Stomach (tissue), 9 donors: ENCODE data around the gene NR2C1. TPM values are rescaled to one million over a fixed set of nuclear protein-coding genes. Genes with fewer than 3 reads are reported as not detected.
"Not testable (repeated sequence)": the region's sequence is repeated elsewhere in the genome, so short reads cannot be mapped to it uniquely, and the experiment has no call there.

Source experiments
- DNase-seq, 2 donors: peaks; one replicate each; pipeline versions ENCODE4 v3.0.0 to v3.0.0-alpha.2; 2013 to 2019
- H3K27ac ChIP-seq, 5 donors: fragments of 200-600 bp in 4 of 5; sonication (generic) in 4 of 5; one replicate each; pipeline ENCODE4 v1.5.1; 2013 to 2019; ENCODE audit warnings: mild to moderate bottlenecking in 1 of 5, moderate library complexity in 1 of 5
- H3K27me3 ChIP-seq, 3 donors: fragments of 200-600 bp; sonication (generic); one replicate each; pipeline ENCODE4 v1.5.1; 2017 to 2019; ENCODE audit warnings: mixed run types in 1 of 3
- H3K36me3 ChIP-seq, 4 donors: fragments of 200-600 bp; sonication (generic); 1 replicate in 3 of 4; 2 replicates in 1 of 4; pipeline ENCODE4 v1.5.1; 2016 to 2019
- H3K4me1 ChIP-seq, 4 donors: fragments of 200-600 bp; sonication (generic); one replicate each; pipeline ENCODE4 v1.5.1; 2016 to 2019
- H3K4me3 ChIP-seq, 4 donors: fragments of 200-600 bp; sonication (generic) in 3 of 4; one replicate each; pipeline ENCODE4 v1.5.1; 2016 to 2019; ENCODE audit warnings: mild to moderate bottlenecking in 1 of 4
- H3K9me3 ChIP-seq, 4 donors: fragments of 200-600 bp; sonication (generic); one replicate each; pipeline ENCODE4 v1.5.1; 2016 to 2019
- EP300 ChIP-seq: sonication (generic); formaldehyde crosslinking; IDR thresholded peaks from one replicate; pipeline ENCODE4 v1.6.1; 2017; ENCODE audit warnings: antibody characterized with exemption
- POLR2A ChIP-seq, 4 donors: fragments of 450-650 bp; IDR thresholded peaks; one replicate each; pipeline ENCODE4 v1.6.1; 2016; ENCODE audit warnings: antibody characterized with exemption in 4 of 4, control low read depth in 2 of 4, mild to moderate bottlenecking in 1 of 4, moderate library complexity in 1 of 4
- POLR2AphosphoS5 ChIP-seq, 3 donors: sonication (generic); formaldehyde crosslinking; IDR thresholded peaks; one replicate each; pipeline ENCODE4 v1.6.1; 2016; ENCODE audit warnings: antibody characterized with exemption in 3 of 3
- WGBS, 5 donors: extraction: QIAGEN DNeasy Blood & Tissue Kit in 3 of 5; methylation state at CpG; one replicate each; pipeline versions ENCODE4 v1.1.5 to v1.1.7; 2013 to 2018; 5-methylcytosine and 5-hydroxymethylcytosine counted together
- intact Hi-C: fragments of 100-400 bp; cut with DNase I; formaldehyde crosslinking; loops from one replicate; pipeline ENCODE4 v1.15.1; 2023; ENCODE audit warnings: low total_unique reads
- polyA plus RNA-seq, 3 donors: library from polyadenylated mRNA; stranded (reverse); fragments of 200-250 nt; gene quantifications; one replicate each; pipeline ENCODE4 v1.2.3, GENCODE V29; 2013
- total RNA-seq, 5 donors: library from RNA; depleted of rRNA; stranded (reverse); fragments of >200 nt; gene quantifications; one replicate each; pipeline versions ENCODE4 v1.1.0 to v1.2.3, GENCODE V29; 2014 to 2016
- TF ChIP-seq, protein P1 (sequence below), 7 experiments: fragments of 450-650 bp in 4 of 7; fragments of 200-600 bp in 3 of 7; sonication (generic) in 3 of 7; IDR thresholded peaks; one replicate each; pipeline ENCODE4 v1.5.1; 2016 to 2019; ENCODE audit warnings: antibody characterized with exemption in 7 of 7, control low read depth in 2 of 7, mild to moderate bottlenecking in 1 of 7
- donor health status: healthy with polysubstance abuse.
- donor health status: Bipolar disorder and iron deficiency.
- donor health status: healthy.

Gene NR2C1
- total and polyA plus RNA-seq, 8 donors: 8.7 to 76.4 (median 30.8) TPM

DNA sequence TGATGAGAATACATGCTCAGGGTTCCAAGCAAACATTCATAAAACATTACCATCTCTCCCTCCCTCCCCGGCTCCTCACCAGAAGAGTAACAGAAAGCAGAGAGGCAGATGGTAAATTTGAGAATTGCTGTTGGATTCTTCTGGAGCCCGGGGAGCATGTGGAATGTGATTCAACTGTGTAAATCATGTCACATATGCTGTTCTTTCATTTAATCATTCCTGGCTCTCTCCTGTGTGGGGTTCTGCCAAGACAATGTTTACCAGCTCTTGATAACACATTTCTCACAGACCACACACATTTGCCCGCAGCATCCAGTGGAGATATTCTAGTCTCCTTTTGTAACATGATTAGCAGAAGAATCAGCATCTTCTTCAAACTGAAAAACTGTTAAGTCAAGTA is 23.4 kb upstream of the NR2C1 start:
- DNase-seq: peak; percentile 55 to 73
- TF ChIP-seq POLR2AphosphoS5 (IDR thresholded peaks at IDR 0.05) (peak; percentile 21 to 66 (median 24)), POLR2A (IDR thresholded peaks at IDR 0.05) (no peak)
- 22 to 30% (median 26%) methylated on average over 3 of the region's 3 CpGs for WGBS, 5 donors
- Histone ChIP-seq H3K4me1 (peaks cover 12 to 37% (median 22%) of the 10 kb centered on the region in 4 donors), H3K4me3 (no peak overlapping the region), H3K36me3 (peaks cover 0 to 27% (median 15%) of the 10 kb centered on the region in 4 donors), H3K27ac (peak overlapping the region in 2 of 5 donors; percentile 5 to 9), H3K27me3 (no peaks in the 10 kb centered on the region), H3K9me3 (no peaks in the 10 kb centered on the region)
- intact Hi-C loops: no loop called here

DNA sequence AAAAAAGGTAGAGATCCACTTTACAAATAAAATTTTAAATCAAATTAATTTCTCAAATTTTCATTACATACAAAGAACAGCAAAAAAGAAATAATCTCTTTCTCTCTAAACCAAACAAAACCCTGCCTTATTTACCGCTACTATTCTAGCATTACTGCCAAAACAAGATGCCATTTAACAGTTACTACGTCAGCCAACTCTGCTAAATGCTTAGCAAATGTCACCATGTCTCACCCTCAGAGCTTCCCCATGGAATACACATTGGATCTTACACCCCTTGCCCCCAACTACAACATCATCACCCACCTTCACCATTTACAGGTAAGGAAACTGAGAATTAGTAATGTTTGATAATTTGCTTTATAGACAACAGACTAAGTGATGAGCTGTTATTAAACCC is 23.0 kb upstream of the NR2C1 start:
- intact Hi-C loops: no loop called here
- peak overlapping the region in 1 of 5 donors; percentile 5 for H3K27ac ChIP-seq
- H3K4me1 ChIP-seq: peaks cover 12 to 37% (median 22%) of the 10 kb centered on the region in 4 donors
- no peak overlapping the region for H3K4me3 ChIP-seq
- TF ChIP-seq, protein P1, sequence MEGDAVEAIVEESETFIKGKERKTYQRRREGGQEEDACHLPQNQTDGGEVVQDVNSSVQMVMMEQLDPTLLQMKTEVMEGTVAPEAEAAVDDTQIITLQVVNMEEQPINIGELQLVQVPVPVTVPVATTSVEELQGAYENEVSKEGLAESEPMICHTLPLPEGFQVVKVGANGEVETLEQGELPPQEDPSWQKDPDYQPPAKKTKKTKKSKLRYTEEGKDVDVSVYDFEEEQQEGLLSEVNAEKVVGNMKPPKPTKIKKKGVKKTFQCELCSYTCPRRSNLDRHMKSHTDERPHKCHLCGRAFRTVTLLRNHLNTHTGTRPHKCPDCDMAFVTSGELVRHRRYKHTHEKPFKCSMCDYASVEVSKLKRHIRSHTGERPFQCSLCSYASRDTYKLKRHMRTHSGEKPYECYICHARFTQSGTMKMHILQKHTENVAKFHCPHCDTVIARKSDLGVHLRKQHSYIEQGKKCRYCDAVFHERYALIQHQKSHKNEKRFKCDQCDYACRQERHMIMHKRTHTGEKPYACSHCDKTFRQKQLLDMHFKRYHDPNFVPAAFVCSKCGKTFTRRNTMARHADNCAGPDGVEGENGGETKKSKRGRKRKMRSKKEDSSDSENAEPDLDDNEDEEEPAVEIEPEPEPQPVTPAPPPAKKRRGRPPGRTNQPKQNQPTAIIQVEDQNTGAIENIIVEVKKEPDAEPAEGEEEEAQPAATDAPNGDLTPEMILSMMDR (IDR thresholded peaks at IDR 0.05): no peak
- TF ChIP-seq POLR2A (IDR thresholded peaks at IDR 0.05) (no peak), EP300 (no peak), POLR2AphosphoS5 (IDR thresholded peaks at IDR 0.05) (no peak)
- WGBS, 5 donors: 24 to 47% (median 32%) methylated on average over 2 of the region's 2 CpGs
- H3K27me3 ChIP-seq: no peaks in the 10 kb centered on the region
- H3K9me3 ChIP-seq: no peaks in the 10 kb centered on the region
- DNase-seq: no peak
- peaks cover 0 to 28% (median 19%) of the 10 kb centered on the region in 4 donors for H3K36me3 ChIP-seq

DNA sequence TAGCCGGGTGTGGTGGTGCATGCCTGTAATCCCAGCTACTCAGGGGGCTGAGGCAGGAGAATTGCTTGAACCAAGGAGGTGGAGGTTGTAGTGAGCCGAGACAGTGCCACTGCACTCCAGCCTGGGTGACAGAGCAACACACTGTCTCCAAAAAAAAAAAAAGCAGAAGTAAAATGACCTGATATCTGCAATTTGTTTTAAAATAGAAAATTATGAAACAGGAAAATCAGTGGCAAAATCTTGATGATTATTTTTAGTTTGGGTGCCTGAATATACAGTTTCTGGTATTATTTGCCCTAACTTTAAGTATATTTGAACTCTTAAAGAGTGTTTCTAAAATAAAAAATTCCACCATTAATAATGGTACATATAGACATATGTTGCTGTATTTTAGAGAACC is 22.4 kb upstream of the NR2C1 start:
- H3K27ac ChIP-seq, H3K4me3 ChIP-seq, H3K9me3 ChIP-seq, intact Hi-C loops, DNase-seq, H3K27me3 ChIP-seq: not testable (repeated sequence)
- Histone ChIP-seq H3K4me1 (peaks cover 12 to 37% (median 22%) of the 10 kb centered on the region in 4 donors), H3K36me3 (peaks cover 0 to 32% (median 19%) of the 10 kb centered on the region in 4 donors)
- WGBS, 5 donors: 80 to 94% (median 87%) methylated on average over 2 of the region's 2 CpGs

DNA sequence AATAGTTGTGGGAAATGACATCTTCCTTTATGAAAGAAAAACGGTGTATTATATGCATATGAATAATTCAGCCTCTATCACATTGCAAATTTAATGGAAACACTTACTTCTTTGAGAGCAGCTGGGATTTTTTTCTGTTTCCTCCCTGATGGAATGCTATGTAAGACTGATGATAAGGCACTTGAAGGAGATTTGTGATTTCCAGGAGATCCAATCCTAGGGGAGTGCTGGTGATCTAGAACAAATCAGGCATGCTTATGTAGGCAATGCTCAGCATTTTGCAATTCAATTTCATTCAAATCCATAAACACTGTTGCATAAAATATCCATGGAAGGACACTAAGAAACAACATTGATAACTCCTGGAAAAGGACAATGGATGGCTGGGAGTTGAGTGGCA is 16.0 kb upstream of the NR2C1 start:
- peaks cover 0 to 4% (median under 1%) of the 10 kb centered on the region in 4 donors for H3K4me1 ChIP-seq
- no peaks in the 10 kb centered on the region for H3K27me3 ChIP-seq
- intact Hi-C loops: no loop called here
- H3K36me3 ChIP-seq: peaks cover 0 to 42% (median 26%) of the 10 kb centered on the region in 4 donors
- TF ChIP-seq, protein P1 (IDR thresholded peaks at IDR 0.05): no peak
- TF ChIP-seq POLR2AphosphoS5 (IDR thresholded peaks at IDR 0.05): no peak
- H3K9me3 ChIP-seq: no peaks in the 10 kb centered on the region
- WGBS, 5 donors: 70 to 87% (median 81%) methylated on average over 1 of the region's 1 CpG
- no peak for DNase-seq
- H3K27ac ChIP-seq: no peak overlapping the region
- no peak overlapping the region for H3K4me3 ChIP-seq

DNA sequence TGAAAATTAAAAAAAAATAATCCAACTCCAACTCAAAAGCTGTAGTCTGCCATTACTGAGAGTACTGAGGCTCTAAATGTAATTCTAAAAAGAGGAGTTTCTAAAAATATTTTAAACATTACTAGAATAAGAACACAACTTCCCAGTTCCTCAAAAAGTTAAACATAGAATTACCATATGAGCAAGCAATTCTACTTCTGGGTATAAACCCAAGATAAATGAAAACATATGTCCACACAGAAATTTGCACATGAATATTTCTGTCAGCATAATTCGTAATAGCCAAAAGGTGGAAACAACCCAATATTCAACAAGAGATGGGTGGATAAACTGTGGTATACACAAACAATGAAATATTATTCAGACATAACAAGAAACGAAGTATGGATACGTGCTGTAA is 15.0 kb upstream of the NR2C1 start:
- TF ChIP-seq, protein P1 (IDR thresholded peaks at IDR 0.05): no peak
- TF ChIP-seq POLR2A (IDR thresholded peaks at IDR 0.05) (no peak), EP300 (no peak), POLR2AphosphoS5 (IDR thresholded peaks at IDR 0.05) (no peak)
- no peak for DNase-seq
- Histone ChIP-seq H3K27ac (no peak overlapping the region), H3K4me1 (peaks cover 0 to 15% (median 8%) of the 10 kb centered on the region in 4 donors), H3K36me3 (peaks cover 0 to 37% (median 23%) of the 10 kb centered on the region in 4 donors), H3K4me3 (no peak overlapping the region), H3K9me3 (no peaks in the 10 kb centered on the region), H3K27me3 (no peaks in the 10 kb centered on the region)
- 89 to 98% (median 93%) methylated on average over 3 of the region's 3 CpGs for WGBS, 5 donors
- intact Hi-C loops: no loop called here
